HG03108 (cell line): ENCODE data around the gene EEIG2.
"Not testable (repeated sequence)": the region's sequence is repeated elsewhere in the genome, so short reads cannot be mapped to it uniquely, and the experiment has no call there.

Experiments used
- ATAC-seq: cut with Tn5 transposase; IDR thresholded peaks from one replicate; pipeline ENCODE4 v1.9.1; 2021; ENCODE audit warnings: moderate library complexity; ENCODE audit not compliant: unreplicated experiment

EEIG2 gene

GRCh38 chr1:108559215-108560186, at the start of gene EEIG2:
Gene EEIG2 (plus strand): TSS chr1:108560100. CDS start chr1:108560429, 329 bp downstream.
- ATAC-seq, result peak; percentile 73

GRCh38 chr1:108511764-108512163, 48.1 kb upstream of the EEIG2 start:
- ATAC-seq, result no peak

- no peak for ATAC-seq
Observed at GRCh38 chr1:108512239-108513043, 47.5 kb upstream of the EEIG2 start.

GRCh38 chr1:108513044-108513415, 46.9 kb upstream of the EEIG2 start:
- no peak for ATAC-seq

- ATAC-seq, result not testable (repeated sequence)
Observed at GRCh38 chr1:108513914-108514313, 46.0 kb upstream of the EEIG2 start.

GRCh38 chr1:108517301-108517897, 42.5 kb upstream of the EEIG2 start:
- ATAC-seq, result not testable (repeated sequence)

GRCh38 chr1:108521990-108522393, 37.9 kb upstream of the EEIG2 start:
- no peak for ATAC-seq

GRCh38 chr1:108523829-108524228, 36.1 kb upstream of the EEIG2 start:
- no peak for ATAC-seq

- ATAC-seq, result no peak
Observed at GRCh38 chr1:108524676-108525075, 35.2 kb upstream of the EEIG2 start.

- no peak for ATAC-seq
Observed at GRCh38 chr1:108527135-108527534, 32.8 kb upstream of the EEIG2 start.

- no peak for ATAC-seq
Observed at GRCh38 chr1:108527837-108528236, 32.1 kb upstream of the EEIG2 start.

- no peak for ATAC-seq
Observed at GRCh38 chr1:108531444-108531843, 28.5 kb upstream of the EEIG2 start.

GRCh38 chr1:108532730-108533129, 27.2 kb upstream of the EEIG2 start:
- ATAC-seq, result no peak

GRCh38 chr1:108533351-108534083, 26.4 kb upstream of the EEIG2 start:
- ATAC-seq, result no peak

GRCh38 chr1:108534759-108535158, 25.1 kb upstream of the EEIG2 start:
- no peak for ATAC-seq

- not testable (repeated sequence) for ATAC-seq
Observed at GRCh38 chr1:108535315-108535897, 24.5 kb upstream of the EEIG2 start.

- ATAC-seq, result not testable (repeated sequence)
Observed at GRCh38 chr1:108536021-108536420, 23.9 kb upstream of the EEIG2 start.

- ATAC-seq, result not testable (repeated sequence)
Observed at GRCh38 chr1:108536791-108537190, 23.1 kb upstream of the EEIG2 start.

- ATAC-seq, result no peak
Observed at GRCh38 chr1:108537976-108538375, 21.9 kb upstream of the EEIG2 start.

GRCh38 chr1:108540977-108541376, 18.9 kb upstream of the EEIG2 start:
- no peak for ATAC-seq
